Midbrain (tissue), 1 donor: ENCODE results near the gene EGFL8.
"Not testable (repeated sequence)": the region's sequence is repeated elsewhere in the genome, so short reads cannot be mapped to it uniquely, and the experiment has no call there.

Source experiments
- DNase-seq: peaks from one replicate; lab custom pipeline; 2025; lab: John Stamatoyannopoulos, UW

Gene EGFL8

DNA sequence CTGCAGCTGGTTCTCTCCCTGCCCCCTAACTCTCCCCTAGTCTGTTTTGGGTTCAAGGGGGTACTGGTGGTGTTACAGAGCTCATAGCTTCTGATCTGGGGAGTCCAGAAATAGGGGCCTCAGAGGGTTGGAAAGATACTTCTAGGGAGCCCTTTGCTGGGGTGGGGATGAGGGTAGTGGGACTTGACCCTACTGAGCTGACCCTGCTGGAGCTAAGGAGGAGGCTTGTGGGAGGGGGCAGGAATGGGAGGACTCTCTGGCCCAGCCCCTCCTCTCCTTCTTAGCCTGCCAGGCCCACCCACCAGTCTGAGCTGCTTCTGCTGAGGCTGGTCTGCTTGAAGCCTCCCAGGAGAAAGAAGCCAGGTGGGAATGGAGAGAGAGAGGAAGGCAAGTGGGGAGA lies at the start of gene EGFL8:
EGFL8 (plus strand) TSS at position 301 of the 400 bp plus-strand sequence. CDS start 1,571 bp downstream, outside the sequence.
- no peak for DNase-seq

DNA sequence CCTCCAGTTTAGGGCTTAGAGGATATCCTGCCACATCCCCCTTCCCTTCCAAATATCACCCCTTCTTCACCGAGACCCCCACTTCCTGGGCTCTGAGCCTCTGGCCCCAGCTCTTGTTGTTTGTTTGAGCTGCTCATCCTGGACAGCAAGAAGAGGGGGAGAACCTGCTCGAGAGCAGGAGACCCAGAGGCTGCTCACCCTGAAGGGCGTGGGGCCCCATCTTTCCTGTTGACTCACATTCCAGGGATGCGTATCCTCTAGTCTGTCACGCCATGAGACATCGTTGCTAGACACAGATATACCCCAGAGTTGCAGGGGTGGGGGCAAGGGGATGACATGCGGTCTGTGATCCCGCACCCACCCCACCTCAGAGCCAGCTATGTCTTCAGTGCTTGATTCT lies 49.6 kb upstream of the EGFL8 start:
- no peak for DNase-seq

DNA sequence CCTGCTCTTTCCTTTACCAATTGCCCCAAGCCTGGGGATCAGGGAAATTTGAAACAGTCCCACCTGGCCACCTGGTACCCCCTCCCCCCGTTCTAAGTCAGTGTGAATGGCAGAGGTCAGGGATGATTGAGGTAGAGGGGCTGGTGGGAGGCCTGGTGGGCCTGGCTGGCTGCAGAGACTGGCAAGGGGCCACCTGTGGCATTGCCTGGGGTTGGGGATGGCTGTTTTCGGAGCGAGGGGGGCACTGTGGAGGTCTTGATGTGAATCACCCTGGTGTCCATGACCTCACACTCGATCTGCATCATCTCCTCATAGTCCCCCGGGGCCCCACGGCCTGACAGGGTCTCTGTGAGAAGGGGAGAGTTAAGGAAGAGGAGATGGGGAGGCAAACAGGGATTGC lies 48.8 kb upstream of the EGFL8 start:
- DNase-seq: no peak

DNA sequence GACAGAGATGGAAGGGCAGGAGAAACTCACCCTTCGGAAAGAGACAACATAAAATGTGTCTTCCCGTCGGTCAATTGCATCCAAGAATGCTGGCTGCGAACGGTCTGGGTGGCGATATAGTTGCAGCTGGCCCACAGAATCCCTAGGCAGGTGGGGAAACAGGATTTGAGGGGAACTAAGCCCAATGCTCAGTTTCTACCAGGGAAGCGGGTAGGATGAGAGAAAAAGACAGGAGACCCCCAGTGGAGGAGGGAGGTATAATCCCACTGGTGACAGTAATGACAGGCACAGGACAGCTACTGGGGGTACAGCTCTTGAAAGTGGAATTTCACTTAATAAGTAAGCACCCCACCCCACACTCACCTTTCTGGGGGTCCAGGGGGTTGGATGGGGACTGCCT lies 47.7 kb upstream of the EGFL8 start:
- no peak for DNase-seq

DNA sequence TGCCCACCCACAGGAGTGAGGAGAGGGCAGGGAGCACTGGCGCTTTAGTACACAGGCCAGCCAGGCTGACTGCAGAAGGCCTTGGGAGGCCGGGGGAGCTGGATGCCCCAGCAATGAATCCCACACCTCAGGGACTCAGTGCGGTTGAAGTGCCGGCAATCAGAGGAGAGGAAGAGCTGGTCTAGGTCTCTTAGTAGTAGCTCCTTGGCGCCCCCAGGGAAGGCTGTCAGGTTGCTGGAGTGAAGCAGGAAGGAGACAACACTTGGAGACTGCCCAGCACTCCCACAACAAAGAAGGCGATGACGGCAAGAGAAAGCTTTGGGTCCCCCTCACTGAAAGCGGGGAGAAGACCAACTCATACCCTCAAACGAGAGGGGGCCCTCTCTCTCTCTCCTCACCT lies 46.9 kb upstream of the EGFL8 start:
- no peak for DNase-seq

DNA sequence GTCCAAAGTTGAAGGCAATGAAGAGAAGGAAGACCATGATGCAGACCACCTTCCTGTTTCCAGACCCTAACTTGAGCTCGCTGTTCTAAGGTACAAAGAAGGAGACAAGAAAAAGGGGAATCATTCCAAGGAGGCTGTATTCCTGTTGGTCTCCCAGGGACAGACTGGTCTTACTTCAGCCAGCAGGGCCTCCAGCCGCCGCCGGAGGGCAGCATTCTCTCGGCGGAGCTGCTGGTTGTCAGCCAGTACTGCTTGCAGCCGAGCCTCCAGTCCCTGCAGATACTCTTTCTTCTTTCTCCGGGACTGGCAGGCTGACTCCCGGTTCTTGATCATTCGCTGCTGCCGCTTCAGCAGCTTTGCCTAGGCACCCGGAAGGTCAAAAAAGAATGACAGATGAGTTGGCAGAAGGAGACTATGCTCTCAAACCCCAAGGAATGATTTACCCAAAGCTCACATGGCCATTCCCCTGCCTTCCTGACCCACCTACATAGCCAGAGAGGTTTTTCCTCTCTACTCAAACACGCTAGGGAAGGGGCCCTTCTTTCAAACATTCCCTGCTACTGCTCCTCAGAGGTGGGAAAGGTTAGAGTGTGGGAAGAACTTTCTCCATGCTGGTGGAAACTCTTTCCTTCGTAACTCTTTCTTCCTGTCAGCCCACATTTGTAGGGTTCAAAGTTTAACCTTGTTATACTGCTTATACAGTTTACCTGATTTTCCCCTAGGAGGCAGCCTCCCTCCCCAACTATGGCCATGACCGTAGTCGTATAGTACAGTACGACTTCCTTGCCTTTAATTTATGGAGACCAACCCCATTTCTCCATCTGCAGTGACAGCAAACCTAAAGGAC lies 45.4 kb upstream of the EGFL8 start:
- peak; percentile 91 for DNase-seq

DNA sequence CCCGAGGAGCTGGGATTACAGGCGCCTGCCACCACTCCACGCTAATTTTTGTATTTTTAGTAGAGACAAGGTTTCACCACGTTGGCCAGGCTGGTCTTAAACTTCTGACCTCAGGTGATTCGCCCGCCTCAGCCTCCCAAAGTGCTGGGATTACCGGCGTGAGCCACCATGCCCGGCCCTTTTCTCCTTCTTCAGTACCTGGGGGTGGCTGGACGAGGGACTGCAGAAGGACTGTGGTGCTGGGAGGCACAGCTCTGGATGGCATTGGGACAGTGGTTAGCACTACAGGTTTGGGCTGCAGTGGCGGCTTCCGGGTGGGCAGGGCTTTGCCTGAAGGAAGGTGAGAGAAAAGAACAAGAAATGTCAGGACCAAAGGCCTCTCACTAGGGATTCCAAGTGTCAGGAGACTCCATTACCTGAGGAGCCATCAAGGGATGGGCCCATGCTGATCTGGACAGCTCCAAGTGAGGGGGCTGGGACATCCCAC lies 43.8 kb upstream of the EGFL8 start:
- DNase-seq: no peak

DNA sequence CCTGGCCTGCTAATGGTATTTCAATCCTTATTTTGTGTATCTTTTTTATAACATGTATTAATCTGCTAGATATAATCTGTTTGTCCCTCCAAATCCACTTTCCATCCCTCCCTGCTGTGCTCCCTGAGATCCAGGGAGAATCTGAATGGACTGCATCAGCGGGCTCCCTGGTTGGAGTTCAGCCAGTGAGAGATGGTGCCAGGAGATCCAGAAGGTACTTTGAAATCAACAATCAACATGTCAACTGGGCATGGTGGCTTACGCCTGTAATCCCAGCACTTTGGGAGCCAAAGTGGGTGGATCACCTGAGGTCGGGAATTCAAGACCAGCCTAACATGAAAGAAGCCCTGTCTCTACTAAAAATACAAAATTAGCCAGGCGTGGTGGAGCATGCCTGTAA lies 40.7 kb upstream of the EGFL8 start:
- DNase-seq: no peak

DNA sequence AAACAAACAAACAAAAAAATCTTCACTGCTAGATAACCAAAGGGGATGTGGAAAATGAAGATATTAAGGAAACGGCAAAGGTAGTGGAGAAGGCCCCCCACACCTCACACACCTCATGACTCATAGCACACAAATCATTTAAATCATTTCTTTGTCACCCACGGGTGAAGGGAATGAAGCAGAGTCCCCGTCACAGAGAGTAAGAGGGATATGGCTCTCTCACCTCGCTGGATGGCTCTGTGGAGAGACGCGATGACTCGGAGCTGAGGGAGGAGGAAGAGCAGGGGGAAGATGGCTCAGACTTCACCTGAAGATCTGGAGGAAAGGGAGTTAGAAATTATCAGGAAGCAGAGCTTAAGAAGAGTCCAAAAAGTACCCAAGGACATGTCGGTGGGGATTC lies 37.5 kb upstream of the EGFL8 start:
- DNase-seq: no peak

DNA sequence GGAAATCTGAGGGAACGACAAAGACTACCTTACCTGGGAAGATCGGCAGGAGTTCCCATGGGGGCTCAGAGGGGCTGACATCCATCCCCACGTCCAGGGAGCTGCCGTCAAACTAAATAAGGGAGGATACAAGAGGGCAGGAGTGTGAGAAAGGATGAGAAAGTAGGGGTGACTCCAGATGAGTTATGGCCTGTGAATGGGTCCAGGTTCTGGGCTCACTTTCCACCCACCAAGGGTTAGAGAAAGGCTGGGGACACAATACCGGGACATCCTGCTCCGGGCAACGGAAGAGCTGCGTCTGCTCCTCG lies 37.0 kb upstream of the EGFL8 start:
- no peak for DNase-seq

DNA sequence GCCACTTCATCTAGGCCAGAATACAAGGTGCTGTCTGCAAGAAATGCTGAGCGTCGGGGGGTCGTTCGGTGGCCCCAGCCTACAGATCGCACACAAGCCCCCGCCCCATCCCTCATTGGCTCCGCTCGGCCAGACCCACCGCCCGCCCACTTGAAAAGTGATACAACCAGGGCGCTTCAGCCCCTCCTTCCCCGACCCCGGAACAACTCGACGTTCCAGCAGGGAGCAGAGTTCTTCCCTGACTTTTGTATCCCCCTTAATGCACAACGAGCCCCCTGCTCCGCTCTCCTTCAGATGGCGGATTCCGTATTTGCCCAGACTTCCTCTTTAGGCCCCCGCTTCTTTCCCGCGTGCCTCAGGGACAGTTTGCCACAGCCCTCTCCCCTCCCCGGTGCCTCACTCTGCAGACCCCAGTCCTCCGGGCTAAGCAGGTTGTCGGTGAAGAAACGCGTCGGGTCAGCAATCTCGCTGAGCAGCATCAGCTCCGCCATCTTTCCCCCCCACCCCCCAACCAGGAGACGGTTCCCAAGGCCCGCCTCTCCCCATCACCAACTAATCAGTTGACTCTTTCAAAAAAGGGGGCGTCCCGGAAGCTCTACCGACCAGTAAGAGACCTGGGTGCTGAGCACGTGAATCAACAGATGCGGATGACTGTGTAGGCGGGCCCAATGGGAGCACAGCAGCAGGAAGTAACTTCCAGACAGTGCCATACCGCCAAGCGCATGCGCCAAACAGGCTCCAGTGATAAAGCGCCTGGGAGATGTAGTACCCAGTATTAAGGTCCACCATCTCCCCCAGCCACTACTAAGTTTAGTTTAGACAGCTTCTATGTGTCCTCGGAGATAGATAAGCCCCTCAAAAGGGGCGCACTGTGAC lies 36.4 kb upstream of the EGFL8 start, which contains the start of gene ATF6B:
ATF6B (minus strand) TSS at position 530 of the 876 bp plus-strand sequence; CDS start at position 491, 39 bp downstream.
- peak; percentile 100 for DNase-seq

DNA sequence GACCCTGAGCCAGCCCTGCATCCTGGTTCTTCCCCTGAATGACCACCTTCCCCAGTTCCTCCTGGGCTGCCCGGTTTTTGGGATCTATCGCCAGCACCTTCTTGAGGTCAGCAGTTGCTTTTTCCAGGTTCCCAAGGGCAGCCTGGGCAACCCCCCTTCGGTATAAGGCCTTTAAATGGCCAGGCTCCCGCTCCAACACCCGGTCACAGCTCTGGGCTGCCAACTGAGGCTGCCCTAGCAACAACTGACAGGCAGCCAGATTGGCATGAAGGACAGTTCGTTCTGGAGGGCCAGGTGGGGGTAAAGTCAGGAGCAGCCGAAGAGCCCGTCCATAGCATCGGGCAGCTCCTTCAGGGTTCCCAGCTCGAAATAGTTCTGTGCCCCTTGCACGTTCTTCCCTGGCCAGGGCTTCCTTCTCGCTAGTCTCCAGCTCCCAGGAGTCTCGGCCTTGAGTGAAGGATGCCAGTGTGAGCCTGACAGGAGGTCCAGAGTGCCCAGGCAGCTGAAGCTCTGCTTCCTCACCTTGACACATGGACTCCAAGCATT lies 35.6 kb upstream of the EGFL8 start:
- no peak for DNase-seq

DNA sequence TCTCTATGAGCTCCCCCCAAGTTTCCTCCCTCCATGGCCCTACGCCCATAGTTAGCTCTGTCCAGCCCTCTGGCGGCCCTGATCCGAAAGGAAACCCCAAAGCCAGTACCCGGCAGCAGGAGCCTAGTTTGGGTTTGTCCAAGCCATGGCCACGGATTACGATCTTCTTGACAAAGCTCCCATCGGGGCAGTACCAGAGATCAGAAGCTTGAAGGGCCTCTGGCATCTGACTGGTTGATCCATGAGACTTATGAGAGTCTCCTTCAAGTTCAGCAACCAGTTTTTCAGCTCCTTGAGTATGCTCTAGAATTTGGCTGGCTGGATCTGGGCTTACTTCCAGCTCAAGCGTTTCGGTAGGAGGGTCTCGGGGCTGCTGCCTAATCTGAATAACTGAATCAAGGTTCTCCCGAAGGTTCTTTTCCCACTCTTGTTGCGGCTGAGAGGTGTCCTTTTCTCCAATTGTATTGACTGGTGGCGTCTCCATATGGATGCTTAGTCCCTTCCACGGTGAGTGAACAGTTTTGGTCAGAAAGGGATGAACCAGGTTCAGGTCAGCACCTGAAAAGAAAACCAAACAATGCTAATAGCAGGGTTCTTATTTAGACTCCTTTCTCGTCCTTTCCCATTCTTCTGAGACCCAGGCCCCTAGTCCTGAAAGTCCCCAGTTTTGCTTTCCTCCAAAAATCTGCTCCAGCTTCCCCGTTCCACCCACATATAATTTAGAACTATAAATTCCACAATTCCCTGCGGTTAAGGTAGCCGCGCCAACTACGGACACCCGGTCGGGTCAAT lies 34.9 kb upstream of the EGFL8 start:
- no peak for DNase-seq

DNA sequence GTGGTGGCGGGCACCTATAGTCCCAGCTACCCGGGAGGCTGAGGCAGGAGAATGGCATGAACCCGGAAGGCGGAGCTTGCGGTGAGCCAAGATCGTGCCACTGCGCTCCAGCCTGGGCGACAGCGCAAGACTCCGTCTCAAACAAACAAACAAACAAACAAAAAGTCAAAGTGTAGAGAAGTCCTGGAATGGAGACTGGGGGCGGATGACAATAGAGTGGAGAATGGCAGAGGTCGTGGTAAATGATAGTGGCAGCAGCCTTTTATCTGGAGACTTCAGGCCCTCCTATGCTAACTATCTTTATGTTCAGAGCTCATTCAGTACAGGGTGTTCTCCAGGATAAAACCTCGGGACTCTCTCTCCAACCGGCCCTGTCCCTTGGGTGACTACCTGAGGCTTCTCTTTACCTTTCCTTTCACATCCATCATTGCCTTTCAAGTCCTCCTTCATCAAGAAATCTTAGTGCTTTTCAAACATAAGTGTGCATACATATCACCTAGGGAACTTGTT lies 32.9 kb upstream of the EGFL8 start:
- no peak for DNase-seq

DNA sequence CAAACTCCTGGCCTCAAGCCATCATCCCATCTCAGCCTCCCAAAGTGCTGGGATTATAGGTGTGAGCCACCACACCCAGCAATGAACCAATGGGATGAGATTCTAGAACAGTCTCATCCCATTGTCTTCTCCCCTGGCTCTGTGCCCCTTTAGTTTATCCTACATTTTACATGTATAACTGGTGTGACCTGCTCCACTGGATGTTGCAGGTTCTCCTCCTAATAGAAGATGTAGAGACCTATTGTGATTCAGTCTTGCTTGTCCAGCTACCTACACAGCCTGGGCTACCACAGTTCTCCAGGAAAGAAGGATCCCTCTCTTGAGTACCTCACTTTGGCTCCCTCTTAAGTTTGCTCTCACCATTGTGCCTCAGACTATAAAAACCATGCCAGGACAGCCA lies 32.3 kb upstream of the EGFL8 start:
- DNase-seq: no peak

DNA sequence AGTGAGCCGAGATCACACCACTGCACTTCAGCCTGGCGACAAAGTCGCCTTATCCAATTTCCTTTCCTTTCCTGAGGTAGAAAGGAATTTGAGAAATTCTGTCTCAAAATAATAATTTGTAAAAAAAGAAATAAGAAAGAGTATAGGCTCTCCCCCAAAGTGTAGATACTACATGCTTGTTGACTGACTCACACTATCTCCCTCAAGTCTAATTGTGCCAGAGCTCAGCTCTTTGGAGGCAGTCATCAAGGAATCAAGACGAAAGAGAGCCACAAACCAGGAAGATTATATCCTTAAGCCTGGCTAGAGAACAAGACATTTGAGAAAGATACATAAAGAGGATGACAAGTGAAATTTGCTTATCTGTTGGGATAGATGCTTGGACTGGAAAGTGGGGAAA lies 30.6 kb upstream of the EGFL8 start:
- no peak for DNase-seq

DNA sequence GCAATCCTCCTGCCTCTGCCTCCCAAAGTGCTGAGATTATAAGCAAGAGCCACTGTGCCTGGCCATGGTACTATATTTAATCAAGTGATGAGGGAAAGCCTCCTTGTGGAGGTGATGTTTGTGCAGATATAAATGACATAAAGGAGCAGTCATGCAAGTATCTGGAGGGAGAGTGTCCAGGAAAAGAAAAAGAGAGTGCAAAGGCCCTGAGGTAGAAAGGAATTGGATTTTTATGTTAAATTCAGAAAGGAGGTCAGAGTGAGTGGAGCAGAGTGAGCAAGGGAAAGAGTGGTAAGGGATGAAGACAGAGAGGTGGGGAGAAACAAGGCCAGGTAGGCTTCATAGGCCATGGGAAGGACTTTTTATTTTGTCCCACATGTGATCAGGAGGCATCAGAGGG lies 26.9 kb upstream of the EGFL8 start:
- DNase-seq: no peak

DNA sequence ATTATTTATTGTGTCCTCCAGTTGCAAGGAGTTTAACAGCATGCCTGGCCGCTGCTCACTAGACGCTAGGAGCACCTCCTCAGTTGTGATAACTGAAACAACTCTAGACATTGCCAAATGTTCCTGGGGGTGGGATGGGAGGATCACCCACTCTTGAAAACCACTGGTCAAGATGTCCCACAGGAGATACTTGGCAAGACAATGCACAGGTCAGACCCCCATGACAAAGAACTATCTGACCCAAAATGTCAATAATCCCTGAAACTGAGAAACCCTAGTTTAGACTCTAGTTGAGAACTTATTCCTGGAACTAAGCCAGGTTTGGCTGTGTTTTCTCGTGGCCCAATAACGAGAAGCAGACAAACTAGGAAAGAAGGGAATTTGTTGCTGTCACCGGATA lies 24.8 kb upstream of the EGFL8 start:
- no peak for DNase-seq

DNA sequence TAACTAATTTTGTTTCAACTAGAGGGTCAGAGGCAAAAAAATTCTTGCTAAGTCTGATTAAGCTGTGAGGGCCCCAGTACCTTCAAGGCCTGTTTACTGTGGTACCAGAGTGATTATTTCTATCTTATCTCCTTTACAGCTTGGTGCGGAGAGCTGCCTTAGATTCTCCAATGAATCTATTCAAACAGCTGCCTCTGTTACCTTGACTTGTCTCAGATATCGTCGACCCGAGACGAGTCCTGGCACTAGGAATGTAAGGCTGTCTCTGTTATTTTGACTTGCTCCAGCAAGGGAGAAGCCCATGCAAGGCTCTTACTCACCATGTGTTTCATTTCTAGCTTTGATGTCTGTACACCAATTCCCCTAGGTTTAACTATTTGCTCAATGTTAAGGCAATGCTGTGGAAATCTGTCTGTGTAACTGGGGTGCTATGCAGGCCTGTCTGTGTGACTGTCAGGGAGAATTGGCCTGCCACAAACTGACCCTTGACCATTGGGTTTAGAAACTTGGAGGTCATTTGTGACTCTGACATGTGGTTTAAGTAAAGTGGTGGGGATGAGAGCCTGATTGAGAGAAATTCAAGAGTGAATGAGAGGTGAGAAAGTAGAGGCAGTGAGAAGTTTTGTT lies 23.9 kb upstream of the EGFL8 start:
- no peak for DNase-seq

DNA sequence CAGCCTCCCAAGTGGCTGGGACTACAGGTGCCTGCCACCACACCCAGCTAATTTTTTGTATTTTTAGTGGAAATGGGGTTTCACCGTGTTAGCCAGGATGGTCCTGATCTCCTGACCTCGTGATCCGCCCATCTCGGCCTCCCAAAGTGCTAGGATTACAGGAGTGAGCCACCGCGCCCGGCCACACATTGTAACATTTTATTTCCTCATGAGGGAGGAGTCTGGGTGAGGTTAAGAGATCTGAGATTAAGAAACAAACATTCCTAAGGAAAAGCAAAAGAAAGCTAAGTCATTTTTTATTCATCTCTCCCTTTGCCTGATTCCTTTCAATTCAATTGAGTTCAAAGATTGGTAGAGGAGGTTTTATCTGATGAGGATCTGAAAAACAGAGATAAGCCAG lies 20.2 kb upstream of the EGFL8 start:
- DNase-seq: not testable (repeated sequence)

DNA sequence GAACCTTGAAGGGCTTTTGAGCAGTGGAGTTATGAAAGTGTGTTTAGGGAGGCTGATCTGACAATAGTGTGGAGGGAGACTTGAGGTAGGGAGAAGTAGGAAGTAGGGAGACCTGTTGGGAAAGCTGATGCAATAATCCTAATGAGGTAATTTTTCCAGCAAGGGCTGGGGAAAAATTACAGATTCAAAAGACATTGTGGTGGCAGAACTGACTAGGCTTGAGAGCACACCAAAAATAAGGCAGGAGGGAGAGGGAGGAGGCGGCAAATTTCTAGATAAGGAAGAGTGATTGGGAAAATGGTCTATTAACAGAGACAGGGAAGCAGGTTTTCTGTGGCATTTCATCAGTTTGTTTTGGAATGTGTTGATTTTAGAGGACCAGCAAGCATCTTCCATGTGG lies 18.1 kb upstream of the EGFL8 start:
- no peak for DNase-seq
